ENCODE measurements around the gene RBM33.

The RBM33 gene

DNA sequence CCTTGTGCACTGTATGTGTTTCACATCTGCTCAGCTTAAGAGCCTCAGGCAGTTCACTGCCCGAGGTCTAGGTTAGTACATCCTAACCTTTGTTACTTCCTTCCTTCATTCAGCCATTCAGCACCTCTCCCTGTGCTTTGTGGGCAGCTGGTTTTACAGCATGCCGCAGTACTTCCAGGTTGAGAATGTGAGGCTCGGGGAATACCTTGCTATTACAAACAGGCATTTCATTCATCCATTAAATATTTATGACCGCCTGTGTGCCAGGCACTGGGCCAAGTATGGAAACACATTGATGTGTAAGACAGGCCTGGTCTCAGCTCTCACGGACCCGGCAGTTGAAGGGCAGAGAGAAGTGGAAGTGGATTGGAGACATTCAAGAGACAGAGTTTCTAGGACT is 85.4 kb downstream of the RBM33 start:
- DNase-seq, result no peak

DNA sequence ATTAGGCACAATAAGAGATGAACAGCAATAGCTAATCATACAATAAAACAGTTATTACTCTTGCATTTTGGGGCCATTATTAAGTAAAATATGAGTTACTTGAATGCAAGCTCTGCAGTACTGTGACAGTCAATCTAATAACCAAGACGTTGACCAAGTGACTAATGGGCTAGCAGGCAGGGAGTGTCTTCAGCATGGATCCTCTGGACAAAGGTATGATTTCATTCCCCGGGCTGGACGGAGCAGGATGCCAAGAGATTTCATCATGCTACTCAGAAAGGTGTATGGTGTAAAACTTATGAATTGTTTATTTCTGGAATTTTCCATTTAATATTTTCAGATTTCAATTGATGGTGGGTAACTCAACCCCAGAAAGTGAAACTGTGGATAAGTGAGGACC is 86.9 kb downstream of the RBM33 start:
- no peak for DNase-seq

DNA sequence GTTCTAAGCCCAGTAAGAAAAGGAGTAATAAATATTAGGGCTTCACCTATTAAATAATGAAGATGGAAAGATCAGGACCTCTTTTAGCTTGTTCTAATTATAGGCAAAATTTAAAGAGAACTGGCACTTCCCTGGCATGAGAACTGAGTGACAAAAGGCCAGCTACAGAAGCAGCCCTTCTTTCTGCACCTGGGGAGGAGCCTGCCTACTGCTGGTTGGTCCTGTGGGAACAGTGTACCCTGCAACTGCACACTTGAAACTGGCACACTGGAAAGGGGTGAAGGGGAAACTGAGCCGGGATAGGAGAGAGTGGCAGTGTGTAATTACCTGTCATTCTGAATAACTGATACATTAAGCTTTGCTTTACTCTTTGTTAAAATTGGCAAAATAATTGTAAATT is 87.4 kb downstream of the RBM33 start:
- no peak for DNase-seq

DNA sequence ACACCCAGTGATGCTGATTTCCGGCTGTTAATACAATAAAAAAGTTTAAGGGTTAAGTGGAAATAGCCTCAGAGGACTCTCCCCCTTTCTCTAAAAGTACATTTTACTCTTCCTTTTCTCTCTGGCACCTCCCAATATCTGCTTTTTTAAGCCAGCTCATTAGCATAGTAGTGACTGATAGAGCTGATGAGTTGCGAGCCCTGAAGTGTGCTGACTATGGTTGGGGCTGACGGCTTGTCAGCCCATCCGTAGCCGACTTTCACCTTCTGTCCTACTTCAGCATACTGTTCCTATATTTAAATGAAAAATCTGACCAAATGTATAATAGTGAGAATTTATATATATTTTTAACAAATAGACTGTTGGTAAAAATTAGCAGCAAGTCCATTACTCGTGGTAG is 87.8 kb downstream of the RBM33 start:
- no peak for DNase-seq

DNA sequence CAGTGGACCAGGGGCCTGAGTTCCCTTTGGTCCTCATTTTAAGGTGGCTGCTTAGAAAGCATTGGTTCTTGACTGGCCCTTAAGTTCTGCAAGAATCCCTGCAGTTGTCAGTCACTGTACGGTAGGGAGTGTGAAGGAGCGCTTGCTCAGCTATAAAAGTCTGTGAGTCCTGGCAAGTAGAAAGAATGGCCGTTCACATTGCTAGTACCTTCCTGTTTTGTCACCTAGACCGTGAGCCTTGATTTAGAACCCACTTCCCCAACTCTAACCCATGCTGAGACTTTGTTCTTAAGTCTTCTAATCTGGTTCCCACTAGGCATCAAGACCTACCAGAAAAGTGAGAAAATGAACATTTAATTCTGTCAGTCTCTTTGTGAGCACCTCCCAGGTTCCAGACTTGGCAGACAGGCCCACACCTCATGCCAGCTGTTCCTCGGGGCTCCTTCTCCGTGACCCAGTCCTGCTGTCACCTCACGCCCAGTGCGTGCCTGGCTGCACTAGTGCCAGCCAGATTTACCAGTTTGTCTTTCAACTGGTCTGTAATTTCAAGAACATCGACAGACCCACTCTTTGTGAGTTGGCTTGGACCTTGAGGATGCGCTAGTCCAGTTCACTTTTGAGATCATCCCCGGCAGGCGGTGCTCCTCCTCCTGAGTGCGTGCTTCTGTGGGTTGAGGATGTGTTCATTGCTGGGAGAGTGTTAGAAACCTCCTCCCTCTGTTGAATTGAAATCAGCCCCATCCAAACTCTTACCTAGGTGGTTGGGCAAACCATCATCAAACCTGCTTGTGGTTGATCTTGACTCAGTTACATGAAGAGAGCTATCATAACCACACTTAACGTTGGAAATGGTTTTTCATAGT is 89.4 kb downstream of the RBM33 start:
- no peak for DNase-seq

DNA sequence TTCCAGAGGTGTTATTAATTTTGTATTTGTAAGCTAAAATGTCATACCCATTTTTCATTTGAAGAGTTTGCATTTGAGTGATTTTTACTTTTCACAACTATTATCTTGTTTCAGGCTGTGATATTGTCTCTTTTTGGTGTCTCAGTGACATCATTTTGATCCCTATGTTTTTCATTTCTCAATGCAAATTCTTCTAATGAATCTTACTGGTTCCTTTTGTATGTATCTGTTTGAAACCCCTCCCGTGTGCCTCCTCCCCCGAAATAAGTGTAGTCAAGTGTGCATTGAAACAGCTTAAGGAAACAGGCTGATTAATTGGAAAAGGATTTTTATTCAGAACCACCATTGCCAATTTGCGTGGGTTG is 90.0 kb downstream of the RBM33 start:
- DNase-seq, result no peak

DNA sequence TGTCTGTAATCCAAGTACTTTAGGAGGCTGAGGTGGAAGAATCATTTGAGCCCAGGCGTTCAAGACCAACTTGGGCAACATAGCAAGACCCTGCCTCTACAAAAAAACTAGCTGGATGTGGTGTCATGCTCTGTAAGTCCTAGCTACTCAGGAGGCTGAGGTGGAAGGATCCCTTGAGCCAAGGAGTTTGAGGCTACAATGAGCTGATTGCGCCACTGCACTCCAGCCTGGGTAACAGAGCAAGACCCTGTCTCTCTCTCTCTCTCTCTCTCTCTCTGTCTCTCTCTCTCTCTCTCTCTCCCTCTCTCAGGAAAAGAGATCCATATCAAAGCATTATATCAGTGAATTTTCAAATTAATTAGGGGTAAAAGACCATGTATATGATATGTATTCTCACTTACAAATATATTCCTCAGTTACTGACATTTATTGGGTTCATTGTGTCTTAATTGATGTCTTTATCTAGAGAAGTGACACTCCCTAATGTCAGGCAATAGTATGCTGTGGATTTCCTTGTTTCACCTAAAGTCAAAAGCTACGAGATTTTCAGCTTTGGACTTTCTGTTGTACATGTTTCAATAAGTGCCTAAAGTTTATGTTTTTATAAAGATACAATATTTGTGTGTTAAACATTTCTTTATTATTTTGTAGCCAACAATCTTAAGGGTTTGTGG is 91.1 kb downstream of the RBM33 start:
- no peak for DNase-seq

DNA sequence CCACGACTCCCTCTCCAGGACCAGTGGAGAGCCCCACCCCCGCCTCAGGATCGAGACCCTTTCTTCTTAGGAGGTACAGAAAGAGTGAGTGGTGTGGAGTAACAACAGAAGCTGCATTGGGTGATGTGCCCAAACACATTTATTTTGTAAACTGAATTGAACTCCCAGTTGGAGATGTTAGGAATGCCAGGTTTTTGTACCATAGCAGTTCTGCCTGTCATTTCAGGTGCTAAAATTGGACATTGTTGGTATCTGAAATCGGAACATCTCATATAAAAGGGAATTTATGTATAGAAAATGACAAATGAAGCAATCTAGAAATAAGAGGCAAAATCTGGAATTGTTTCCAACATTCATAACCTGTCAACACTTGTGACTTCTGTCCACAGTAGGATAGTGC is 93.1 kb downstream of the RBM33 start:
- no peak for DNase-seq

DNA sequence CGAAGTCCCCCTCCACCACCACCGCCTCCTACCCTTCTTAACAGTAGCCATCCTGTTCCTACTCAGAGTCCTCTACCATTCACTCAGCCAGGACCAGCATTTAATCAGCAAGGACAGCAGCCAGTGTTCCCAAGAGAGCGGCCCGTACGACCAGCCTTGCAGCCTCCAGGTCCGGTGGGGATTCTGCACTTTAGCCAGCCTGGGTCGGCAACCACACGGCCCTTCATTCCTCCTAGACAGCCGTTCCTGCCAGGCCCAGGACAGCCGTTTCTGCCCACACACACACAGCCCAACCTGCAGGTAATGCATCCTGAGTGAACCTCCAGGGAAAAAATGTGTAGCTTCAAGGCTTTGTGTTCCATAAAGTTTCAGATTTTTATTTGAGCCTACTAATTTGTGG is 93.6 kb downstream of the RBM33 start:
- no peak for DNase-seq

DNA sequence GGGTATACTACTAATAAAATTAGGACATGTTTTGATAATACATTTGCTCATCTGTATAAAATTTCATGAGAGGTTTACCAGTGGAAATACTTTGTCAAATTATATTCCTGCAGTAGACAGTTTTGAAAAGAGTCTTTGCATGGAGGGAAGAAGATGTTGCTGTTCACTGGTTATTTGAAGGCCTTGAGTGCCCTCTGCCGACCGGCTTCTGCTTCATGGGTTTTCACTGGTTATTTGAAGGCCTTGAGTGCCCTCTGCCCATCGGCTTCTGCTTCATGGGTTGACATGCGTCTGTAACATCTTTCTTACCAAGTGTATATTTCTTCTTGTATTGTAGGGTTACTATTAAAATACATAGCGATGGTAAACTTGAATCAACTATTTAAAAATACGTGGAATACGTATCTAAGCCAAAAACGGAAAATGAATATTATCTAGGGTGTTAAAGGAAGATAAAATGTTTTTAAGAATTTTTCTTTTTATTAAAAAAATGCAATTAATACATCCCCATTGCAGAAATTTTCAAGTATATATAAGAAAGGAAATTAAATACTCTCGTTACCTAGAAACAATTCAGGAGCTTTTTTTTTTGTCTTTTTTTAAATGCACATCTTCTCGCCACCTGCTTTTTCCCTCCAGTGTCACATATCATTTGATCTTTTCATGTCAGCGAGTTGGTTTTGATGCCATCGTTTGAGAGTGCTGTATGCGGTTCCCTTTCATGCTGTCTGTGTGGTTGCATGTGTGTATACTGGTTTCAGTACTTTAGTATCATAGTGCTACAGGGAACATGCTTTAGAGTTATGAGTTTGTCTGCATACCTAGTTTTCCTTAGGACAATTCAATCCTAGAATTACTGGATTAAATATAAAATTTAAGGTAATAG is 94.4 kb downstream of the RBM33 start:
- peak; percentile 51 for DNase-seq

DNA sequence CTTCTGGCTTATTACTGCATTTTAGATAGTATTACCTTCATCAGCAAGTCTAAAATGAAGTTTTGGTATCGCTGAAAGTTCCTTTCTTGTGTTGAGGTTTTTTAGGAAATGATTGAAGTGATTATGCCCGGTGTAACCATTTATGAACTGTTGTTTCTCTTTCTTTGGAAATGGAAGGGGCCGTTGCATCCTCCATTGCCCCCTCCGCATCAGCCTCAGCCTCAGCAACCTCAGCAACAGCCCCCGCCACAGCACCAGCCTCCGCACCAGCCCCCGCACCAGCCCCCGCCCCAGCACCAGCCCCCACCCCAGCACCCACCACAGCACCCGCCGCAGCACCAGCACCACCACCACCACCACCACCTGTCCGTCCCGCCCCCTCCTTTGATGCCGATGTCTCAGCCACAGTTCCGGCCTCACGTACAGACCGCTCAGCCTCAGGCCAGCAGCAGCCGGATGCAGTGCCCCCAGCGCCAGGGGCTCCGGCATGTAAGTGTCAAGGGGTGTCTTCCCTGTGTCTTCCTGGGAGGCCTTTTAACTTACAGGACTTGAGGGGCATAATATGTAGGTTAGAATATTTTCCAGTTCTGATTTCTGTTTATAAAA is 95.2 kb downstream of the RBM33 start:
- no peak for DNase-seq

DNA sequence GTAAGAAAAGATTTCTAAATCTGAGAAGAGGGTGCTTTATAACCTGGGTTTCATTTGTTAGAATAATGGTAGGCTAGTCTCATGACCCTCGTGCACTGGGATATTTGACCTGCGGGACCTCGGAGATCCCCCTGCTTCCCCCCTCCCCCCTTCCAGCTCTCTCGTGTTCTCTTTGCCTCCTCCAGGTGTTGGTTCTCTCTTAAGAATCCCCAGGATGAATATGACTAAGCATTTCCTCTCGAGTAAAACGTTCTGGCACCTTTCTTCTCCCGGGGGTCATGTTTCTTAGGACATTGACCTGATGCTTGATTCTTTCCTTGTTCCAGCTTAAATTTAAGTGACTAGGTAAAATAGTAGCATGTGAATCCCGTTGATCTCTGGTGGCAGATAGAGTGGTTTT is 96.6 kb downstream of the RBM33 start:
- no peak for DNase-seq

DNA sequence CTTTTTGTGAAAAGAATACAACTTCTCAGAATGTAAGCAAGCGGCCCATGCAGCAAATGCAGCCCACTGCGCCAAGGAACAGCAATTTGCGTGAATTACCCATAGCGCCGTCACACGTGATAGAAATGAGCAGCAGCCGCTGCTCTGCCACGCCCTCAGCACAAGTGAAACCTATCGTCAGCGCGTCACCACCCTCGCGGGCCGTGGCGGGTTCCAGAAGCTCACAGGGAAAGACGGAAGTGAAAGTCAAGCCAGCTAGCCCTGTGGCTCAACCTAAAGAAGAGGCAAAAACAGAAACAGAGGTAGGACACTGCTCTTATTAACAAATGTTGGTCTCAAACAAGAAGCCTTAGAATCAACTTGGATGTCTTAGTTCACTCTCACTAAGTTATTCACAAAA is 97.3 kb downstream of the RBM33 start:
- no peak for DNase-seq

DNA sequence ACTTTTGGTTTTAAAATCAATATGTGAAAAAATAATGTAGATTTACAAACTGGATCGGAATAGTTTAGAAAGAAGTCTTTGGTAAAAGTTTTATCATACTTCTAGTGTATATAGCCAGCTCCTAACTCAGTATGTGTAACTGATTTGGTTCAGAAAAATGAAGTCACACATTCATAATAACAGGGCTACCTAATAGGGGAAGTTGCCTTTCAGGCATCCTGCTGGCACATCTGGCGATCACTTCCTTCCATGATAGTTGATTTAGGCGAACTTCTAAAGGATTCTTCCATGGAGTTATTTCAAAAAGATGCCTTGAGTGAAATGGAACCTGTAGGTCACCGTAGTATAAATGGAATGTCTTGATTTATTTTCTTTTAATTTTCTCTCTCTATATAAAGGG is 98.7 kb downstream of the RBM33 start:
- DNase-seq, result no peak

DNA sequence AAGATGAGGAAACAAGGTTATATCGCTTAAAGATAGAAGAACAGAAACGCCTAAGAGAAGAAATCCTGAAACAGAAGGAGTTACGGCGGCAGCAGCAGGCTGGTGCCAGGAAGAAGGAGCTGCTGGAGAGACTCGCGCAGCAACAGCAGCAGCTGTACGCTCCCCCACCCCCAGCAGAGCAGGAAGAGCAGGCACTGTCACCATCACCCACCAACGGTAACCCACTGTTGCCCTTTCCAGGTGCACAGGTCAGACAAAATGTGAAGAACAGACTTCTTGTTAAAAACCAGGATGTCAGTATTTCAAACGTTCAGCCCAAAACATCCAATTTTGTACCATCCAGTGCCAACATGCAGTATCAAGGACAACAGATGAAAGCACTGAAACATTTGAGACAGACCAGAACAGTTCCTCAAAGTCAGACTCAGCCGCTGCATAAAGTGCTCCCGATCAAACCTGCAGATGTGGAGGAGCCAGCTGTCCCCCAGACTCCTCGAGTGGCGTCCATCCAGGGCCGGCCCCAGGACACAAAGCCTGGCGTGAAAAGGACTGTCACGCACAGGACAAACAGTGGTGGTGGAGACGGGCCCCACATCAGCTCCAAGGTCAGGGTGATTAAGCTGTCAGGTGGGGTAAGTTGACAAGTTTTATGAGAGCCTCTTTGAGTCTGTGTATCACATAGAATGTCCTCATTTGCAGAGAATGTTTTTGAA is 100.7 kb downstream of the RBM33 start:
- DNase-seq, result no peak

DNA sequence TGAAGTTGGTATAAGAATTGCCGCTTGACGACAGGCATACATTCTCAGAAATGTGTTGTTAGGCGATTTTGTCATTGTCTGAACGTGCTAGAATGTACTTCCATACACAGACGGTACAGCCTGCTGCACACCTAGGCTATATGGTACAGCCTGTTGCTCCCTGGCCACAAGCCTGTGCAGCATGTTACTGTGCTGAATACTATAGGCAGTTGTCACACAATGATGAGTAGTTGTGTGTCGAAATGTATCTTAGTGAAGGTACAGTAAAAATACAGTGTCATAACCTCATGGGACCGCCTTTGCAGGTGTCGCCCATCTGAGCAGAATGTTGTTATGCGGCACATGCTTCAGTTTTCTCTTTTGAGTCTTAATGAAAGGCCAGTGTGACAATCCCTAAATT is 101.3 kb downstream of the RBM33 start:
- no peak for DNase-seq

DNA sequence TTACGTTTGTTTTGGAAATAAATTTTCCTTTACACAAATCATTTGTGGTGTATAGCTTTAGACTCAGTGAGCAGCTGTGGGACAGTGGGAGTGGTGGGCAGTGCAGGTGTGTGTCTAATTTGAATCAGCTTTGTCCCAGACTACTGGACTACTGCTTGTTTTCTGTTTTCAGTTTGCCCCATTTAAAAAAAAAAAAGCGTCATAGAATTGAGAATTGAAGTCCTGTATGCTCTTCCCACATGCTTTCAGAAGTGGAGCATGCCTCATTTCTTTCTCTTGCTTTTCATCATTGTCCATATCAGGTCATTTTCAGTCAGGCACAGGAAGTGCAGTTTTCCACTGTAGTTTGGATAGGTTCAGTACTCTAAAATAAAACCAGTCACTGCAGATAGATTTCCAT is 101.7 kb downstream of the RBM33 start:
- DNase-seq, result no peak

DNA sequence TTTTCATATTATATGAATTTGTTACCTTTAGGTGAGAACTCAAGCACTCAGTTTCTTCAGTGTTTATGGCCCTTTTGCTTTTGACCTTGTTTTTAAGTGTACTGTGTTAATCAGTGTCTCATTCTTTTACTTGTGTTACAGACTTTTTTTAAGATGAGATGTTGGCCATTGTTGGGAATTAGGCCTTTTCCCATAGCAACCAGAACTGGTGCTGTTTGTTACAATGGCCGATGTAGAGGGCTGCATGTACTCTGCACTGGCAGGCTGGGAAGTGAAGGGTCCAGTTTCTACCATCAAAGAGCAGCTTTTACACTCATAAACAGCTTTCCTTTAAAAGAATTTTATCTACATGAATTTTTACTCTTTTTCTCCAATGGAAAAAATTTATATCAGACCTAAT is 102.7 kb downstream of the RBM33 start:
- no peak for DNase-seq

DNA sequence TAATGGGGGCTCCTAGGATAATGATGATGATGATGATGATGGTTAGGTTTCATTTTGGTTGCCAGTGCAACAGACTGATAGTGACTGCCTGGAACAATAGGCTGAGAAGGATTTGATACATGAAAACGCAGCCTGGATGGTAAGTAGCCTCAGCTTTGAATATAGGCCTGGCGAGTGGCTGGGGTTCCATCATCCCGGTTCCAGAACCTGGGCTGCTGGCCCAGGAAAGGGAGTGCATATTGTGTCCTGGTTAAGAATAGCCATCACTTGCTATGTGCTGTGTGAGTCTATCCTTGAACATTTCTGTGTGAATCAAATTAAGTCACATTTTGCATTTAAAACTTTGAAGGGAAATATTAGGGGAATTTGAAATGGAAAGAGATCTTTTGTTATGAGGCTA is 105.1 kb downstream of the RBM33 start:
- DNase-seq, result no peak

DNA sequence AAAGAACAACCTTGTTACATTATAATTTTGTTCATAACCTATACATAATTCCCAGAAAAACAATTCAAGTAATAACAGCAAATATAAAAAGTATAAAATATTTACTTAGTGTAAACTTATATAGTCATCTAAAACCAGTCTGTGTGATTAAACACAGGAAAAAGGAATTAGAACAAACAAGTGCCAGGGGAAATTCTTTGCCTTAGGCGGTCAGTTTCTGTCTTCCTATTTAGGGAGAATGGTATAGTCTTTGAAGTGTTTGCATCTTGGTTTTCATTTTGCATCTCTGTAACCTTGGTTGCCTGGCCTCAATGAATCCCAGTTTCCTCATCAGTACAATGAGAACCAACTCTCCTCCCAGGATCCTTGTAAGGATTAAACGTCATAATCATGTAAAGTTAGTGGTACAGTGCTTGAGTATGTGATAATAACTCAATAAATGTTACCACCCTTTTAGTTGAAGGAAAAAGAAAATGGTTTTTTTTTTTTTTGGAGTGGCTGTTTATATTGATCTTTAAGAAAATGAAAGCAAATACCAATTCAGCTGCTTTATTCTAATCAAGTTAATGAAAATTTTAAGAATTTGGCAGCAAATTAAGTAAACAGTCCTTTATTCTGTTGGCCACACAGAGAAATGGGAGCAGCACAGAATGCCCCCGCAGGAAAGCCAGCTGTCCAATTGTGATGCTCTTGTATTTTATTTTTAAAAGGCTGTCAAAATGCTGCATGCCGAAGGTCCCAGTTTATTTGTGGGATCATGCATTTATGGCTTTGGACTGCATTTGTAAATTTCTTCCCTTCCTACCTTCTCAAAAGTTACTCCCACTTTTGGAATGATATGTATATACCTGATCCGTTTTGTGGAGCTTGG is 106.0 kb downstream of the RBM33 start:
- DNase-seq, result no peak

DNA sequence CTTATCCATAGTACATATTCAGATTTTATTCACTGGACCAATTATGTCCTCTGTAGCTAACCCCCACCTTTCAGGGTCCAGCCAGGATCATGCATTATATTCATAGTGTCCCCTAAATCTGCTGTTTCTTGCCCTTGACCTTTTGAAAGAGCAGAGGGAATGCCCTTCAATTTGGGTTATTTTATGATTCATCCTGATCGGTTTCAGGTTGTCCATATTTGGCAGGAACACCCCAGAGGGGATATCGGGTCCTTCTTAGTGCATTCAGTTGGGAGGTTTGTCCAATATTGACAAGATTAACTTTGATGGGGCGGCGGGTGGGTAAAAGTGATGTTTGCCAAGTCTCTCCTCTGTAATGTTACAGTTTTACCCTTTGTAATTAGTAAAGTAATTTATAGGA is 106.9 kb downstream of the RBM33 start:
- DNase-seq, result no peak
